Activated naive CD8-positive, alpha-beta T cell treated with anti-CD3 and anti-CD28 coated beads, Interleukin-2, amount 50 U/mL, for 24 hours (primary cell): Measurements from ENCODE around the gene TMEM232.
"Not testable (repeated sequence)": the region's sequence is repeated elsewhere in the genome, so short reads cannot be mapped to it uniquely, and the experiment has no call there.

Source experiments
- ATAC-seq: fragments of 150-1000 bp; cut with Tn5 transposase; one replicate; pipeline ENCODE4 v1.10.0; 2021
- DNase-seq: peaks from one replicate; pipeline ENCODE4 v3.0.0; 2021
- H3K27ac Mint-ChIP-seq: one replicate; pipeline ENCODE4 v1.8.0; 2021; ENCODE audit warnings: mild to moderate bottlenecking, mixed read lengths
- H3K27me3 Mint-ChIP-seq: one replicate; pipeline ENCODE4 v1.8.0; 2021; ENCODE audit warnings: mixed read lengths
- H3K36me3 Mint-ChIP-seq: one replicate; pipeline ENCODE4 v1.8.0; 2021; ENCODE audit warnings: low read depth, mixed read lengths
- H3K4me1 Mint-ChIP-seq: one replicate; pipeline ENCODE4 v1.8.0; 2021; ENCODE audit warnings: mixed read lengths
- H3K4me3 Mint-ChIP-seq: one replicate; pipeline ENCODE4 v1.8.0; 2021; ENCODE audit warnings: mild to moderate bottlenecking, moderate library complexity, mixed read lengths
- H3K9me3 Mint-ChIP-seq: one replicate; pipeline ENCODE4 v1.8.0; 2021; ENCODE audit warnings: mixed read lengths

Gene TMEM232

DNA sequence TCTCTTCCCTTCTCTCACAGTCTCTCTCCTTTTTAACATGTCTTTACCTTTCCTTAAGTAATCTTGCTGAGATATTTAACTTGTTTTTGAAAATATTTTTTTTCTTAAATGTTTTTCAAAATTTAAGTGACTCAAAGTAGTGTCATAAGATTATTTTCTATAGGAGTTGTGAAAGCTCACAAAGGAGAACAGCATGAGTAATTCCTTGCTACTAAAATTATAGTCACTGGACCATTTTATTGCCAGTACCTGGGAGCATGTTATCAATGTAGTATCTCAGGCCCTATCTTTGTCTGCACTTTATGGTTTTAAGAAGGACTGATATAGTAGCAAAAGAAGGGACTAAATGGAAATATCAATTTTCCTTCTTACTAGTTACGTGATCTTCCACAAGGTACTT lies 181.9 kb downstream of the TMEM232 start:
- peaks cover 2% of the 10 kb centered on the region for H3K27me3 Mint-ChIP-seq
- DNase-seq (no peak), ATAC-seq (no peak)
- no peaks in the 10 kb centered on the region for H3K4me1 Mint-ChIP-seq
- peaks cover 4% of the 10 kb centered on the region for H3K9me3 Mint-ChIP-seq
- H3K36me3 Mint-ChIP-seq, result no peaks in the 10 kb centered on the region
- no peak overlapping the region for H3K4me3 Mint-ChIP-seq
- H3K27ac Mint-ChIP-seq, result no peak overlapping the region

DNA sequence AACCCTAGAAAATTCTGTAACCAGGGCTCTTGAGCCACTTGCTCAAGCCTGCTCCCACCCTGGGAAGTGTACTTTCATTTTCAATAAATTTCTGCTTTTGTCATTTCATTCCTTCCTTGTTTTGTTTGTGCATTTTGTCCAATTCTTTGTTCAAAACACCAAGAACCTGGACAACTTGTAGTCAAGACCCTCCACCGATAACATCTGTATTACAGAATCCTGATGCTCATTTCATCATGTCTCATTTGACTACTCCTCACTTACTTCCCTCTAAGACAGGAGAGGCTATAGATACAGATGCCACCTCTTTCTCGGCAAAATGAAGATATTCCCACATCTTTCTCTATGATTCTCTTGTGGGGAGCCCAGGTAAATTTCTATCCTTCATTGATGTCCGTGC lies 183.5 kb downstream of the TMEM232 start:
- no peak for DNase-seq
- Mint-ChIP-seq H3K27ac (no peak overlapping the region), H3K9me3 (peaks cover 4% of the 10 kb centered on the region), H3K36me3 (no peaks in the 10 kb centered on the region), H3K27me3 (peaks cover 2% of the 10 kb centered on the region), H3K4me1 (no peaks in the 10 kb centered on the region), H3K4me3 (no peak overlapping the region)
- ATAC-seq, result no peak

DNA sequence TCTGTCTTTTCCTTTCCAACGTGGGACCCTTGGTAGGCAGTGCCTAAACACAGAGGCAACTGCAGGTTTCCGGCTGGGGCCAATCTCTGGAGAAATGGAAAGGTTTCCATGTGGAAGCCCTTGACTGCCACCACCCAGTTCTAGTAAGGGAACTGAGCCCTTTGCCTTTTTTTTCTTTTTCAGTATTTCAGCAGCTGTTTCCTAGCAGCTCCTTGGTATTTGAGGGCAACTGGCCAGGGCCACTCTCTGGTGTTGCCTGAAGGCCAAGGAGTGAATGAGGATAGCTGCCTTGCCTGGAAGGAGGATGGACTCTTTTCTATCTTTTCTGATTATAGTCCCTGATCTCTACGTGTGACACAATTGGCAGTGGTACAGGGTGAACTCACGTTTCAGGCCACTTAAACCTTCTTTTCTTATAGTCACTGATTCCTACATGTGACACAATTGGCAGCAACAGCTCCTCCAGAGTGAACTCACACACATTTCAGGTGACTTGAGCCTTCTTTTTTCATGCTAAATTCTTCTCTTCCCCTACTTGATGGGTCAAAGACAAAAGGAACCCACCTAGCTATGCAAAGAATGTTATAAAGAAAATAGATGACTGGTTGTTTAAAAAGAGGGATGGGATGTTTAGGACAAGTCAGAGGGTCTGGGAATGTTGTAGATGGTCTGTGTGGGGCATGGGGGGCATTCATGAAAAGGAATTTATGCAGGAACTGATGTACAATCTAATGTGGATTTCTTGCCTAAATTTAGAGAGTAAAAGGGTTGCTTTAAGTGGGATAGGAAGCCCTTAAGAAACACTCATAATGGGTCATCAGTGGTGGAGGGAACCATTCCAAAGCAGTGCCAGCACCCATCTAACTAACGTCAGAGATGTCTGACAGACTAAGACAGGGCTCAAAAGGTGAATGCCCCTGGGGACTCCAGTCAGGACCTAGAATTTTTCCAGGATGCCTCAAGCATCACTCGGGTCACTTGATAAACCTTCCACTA lies 190.1 kb downstream of the TMEM232 start:
- Mint-ChIP-seq H3K27me3 (no peaks in the 10 kb centered on the region), H3K36me3 (no peaks in the 10 kb centered on the region), H3K27ac (no peak overlapping the region), H3K9me3 (no peaks in the 10 kb centered on the region), H3K4me3 (no peak overlapping the region), H3K4me1 (no peaks in the 10 kb centered on the region)
- DNase-seq (no peak), ATAC-seq (no peak)

DNA sequence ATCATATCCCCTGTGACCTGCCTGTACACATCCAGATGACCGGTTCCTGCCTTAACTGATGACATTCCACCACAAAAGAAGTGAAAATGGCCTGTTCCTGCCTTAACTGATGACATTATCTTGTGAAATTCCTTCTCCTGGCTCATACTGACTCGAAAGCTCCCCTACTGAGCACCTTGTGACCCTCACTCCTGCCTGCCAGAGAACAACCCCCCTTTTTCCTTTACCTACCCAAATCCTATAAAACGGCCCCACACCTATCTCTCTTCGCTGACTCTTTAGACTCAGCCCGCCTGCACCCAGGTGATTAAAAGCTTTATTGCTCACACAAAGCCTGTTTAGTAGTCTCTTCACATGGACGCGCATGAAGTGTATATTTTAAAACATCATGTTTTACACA lies 191.3 kb downstream of the TMEM232 start:
- ATAC-seq, H3K4me3 Mint-ChIP-seq, DNase-seq, H3K27ac Mint-ChIP-seq, H3K9me3 Mint-ChIP-seq, H3K36me3 Mint-ChIP-seq, H3K4me1 Mint-ChIP-seq, H3K27me3 Mint-ChIP-seq: not testable (repeated sequence)

DNA sequence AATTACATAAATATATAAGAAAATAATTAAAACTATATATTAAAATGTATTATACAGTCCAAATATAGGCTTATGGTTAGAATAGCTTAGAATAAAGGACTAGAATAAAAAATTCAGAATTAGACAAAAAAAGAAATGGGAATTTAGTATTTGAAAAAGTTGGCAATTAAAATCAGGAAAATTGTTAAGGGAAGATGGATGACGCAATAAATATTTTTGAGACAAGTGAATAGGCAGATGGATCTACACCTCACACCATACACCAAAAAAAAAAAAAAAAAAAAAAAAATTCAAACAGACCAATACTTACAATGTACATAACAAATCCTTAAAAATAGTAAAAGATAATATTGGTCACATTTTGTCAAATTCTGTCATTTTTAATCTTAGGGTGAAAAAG lies 200.7 kb downstream of the TMEM232 start:
- Mint-ChIP-seq H3K4me1 (no peaks in the 10 kb centered on the region), H3K9me3 (peaks cover 8% of the 10 kb centered on the region), H3K27me3 (peaks cover 3% of the 10 kb centered on the region), H3K4me3 (no peak overlapping the region), H3K27ac (no peak overlapping the region), H3K36me3 (no peaks in the 10 kb centered on the region)
- ATAC-seq (no peak), DNase-seq (no peak)

DNA sequence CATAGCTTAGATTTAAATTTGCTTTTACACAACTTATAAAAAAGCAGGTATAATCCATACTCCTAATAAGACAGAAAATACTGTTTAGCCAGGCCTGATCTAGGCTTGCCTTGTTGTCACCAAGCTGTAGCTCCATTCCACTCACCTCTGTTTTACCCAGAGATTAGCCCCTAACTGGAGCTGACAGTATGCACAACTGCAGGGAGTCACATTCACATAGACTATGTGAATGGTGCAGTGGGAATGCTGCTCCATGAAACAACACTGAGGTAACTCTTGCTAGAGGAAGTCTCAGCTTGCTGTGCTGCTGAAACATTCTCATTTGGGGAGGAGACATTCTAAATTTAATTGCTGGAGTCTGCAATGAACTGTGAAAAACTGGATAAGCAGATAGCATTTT lies 209.1 kb downstream of the TMEM232 start:
- no peaks in the 10 kb centered on the region for H3K36me3 Mint-ChIP-seq
- H3K27ac Mint-ChIP-seq, result no peak overlapping the region
- no peak overlapping the region for H3K4me3 Mint-ChIP-seq
- H3K4me1 Mint-ChIP-seq, result no peaks in the 10 kb centered on the region
- H3K9me3 Mint-ChIP-seq, result peaks cover 8% of the 10 kb centered on the region
- H3K27me3 Mint-ChIP-seq, result no peaks in the 10 kb centered on the region
- DNase-seq, result no peak
- no peak for ATAC-seq

DNA sequence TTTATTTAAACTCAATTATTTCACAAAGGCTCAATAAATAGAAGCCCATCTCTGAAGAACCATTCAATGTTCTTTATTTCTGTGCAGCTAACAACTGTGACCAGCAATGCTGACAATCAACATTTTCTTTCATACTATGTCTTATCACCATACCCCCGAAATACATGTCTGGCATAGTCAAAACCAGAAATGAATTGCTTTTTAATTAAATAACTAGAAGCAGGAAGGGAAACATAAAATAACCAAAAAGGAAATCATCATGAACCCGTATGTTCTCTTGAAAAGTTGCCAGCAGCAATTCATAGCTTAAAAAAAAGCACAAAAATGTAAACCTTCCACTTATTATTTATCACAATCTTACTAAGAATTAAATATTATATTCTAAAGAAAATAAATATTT lies 212.4 kb downstream of the TMEM232 start:
- Mint-ChIP-seq H3K4me1 (no peaks in the 10 kb centered on the region), H3K27ac (no peak overlapping the region), H3K4me3 (no peak overlapping the region), H3K27me3 (no peaks in the 10 kb centered on the region), H3K9me3 (no peaks in the 10 kb centered on the region), H3K36me3 (no peaks in the 10 kb centered on the region)
- DNase-seq (no peak), ATAC-seq (no peak)

DNA sequence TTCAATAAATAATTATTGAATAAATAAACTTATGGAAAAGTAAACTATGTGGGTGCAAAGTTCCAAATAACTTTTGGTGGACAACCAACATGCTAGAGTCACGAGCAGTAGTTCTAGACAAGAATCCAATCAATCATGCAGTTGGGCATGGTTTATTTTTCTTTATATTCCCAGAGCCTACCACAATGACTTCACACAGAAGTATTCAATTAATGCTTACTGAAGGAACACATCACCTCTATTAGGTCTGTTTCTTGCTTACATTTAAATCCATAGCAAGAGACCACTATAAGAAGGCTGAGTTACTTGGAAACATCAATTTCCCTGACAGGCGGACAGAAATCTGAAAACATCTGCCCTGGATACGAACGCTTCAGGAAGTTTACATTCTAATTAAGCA lies 214.2 kb downstream of the TMEM232 start:
- DNase-seq (no peak), ATAC-seq (no peak)
- H3K4me1 Mint-ChIP-seq, result no peaks in the 10 kb centered on the region
- H3K36me3 Mint-ChIP-seq, result no peaks in the 10 kb centered on the region
- H3K27me3 Mint-ChIP-seq, result no peaks in the 10 kb centered on the region
- no peaks in the 10 kb centered on the region for H3K9me3 Mint-ChIP-seq
- no peak overlapping the region for H3K27ac Mint-ChIP-seq
- H3K4me3 Mint-ChIP-seq, result no peak overlapping the region

DNA sequence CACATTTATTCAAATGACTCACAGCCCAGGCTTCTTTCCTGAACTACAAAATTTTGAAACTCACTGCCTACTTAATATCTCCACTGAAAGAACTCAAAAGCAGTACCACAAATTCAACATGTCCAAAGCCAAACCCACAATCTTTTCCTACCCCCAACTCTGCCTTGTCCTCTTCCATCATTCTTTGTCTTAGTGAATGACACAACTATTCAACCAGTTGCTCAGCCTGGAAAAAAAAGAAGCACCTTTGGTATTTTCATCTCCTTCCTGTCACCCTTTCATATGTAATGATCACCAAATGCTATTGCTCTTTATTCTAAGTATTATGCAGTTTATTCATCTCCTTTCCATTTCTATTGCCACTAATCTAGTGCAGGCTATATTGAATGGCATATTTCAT lies 216.3 kb downstream of the TMEM232 start:
- no peaks in the 10 kb centered on the region for H3K4me1 Mint-ChIP-seq
- DNase-seq (no peak), ATAC-seq (no peak)
- H3K27me3 Mint-ChIP-seq, result no peaks in the 10 kb centered on the region
- H3K27ac Mint-ChIP-seq, result no peak overlapping the region
- H3K9me3 Mint-ChIP-seq, result no peaks in the 10 kb centered on the region
- H3K4me3 Mint-ChIP-seq, result no peak overlapping the region
- no peaks in the 10 kb centered on the region for H3K36me3 Mint-ChIP-seq

DNA sequence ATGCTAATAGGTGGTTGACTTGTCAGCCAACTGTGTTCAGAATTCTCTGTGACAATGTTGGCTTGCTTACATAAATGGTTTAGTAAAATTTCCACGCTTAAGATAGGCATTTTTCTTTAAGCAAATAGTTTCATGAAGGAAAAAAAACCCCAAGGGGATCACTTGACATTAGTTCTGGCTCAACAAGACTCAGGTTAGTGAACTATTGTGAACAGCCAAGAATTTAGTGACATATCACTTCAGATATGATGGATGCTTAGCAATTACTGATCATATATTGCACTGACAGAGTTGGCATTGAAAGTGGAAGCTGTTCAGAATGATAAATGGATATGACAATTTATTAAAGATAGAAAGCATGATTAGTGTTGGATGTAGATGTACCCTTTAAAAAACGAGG lies 218.5 kb downstream of the TMEM232 start:
- no peaks in the 10 kb centered on the region for H3K27me3 Mint-ChIP-seq
- no peaks in the 10 kb centered on the region for H3K4me1 Mint-ChIP-seq
- no peak overlapping the region for H3K4me3 Mint-ChIP-seq
- no peak for DNase-seq
- no peak for ATAC-seq
- no peaks in the 10 kb centered on the region for H3K36me3 Mint-ChIP-seq
- H3K27ac Mint-ChIP-seq, result no peak overlapping the region
- H3K9me3 Mint-ChIP-seq, result no peaks in the 10 kb centered on the region

DNA sequence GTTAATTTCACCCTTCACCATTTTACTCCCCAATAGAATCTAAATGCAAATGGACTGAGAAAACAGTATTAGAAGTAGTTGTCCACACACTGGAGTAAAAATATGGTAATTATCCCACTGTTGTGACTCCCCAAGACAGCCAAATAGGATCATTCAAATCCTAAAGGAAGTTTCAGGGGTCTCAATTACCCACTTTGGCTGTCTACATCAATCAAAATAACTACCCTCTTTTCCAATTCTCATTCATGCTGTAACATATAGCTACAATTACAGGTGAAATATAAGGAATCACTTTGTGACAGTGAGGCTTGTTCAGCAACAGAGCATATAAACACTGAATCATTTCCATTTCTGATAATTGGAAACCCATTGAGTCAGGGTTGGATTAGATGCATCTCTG lies 220.1 kb downstream of the TMEM232 start:
- Mint-ChIP-seq H3K27me3 (no peaks in the 10 kb centered on the region), H3K36me3 (no peaks in the 10 kb centered on the region), H3K27ac (no peak overlapping the region), H3K4me3 (no peak overlapping the region), H3K9me3 (no peaks in the 10 kb centered on the region), H3K4me1 (no peaks in the 10 kb centered on the region)
- no peak for DNase-seq
- ATAC-seq, result no peak

DNA sequence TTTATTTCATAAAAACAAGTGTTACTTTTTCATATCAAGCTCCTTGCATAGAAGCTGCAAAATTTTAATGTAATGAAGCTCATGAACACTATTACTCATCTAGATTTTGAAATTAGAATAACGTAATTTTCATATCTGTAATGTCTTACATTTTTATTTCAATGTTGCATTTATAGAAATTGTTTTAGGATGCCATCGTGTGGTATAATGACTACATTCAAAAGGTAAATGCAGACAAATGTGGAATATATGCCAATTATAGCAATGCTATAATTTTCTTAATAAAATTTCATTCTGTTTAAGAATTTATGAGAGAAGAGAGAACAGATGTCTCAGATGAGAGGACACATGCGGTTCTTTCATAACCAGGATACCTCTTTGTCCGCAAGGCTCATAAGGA lies 230.2 kb downstream of the TMEM232 start:
- H3K9me3 Mint-ChIP-seq, result no peaks in the 10 kb centered on the region
- no peaks in the 10 kb centered on the region for H3K4me1 Mint-ChIP-seq

DNA sequence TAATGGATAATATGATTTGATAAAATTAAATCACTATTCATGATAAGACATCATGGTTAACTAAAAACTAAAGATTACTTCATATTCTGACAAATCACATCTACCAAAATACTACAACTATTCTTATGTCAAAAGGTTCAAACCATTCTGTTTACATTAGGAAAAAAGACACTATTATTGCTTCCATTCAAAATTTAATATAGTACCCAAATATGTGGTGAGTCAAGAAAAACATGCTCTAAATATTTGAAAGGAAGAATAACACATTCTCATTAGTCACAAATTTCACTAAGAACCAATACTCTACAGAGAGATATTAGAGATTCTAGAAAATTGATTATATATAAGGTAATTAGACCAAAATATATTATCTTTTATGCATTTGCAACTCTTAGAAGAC lies 234.0 kb downstream of the TMEM232 start:
- DNase-seq, result no peak
- Mint-ChIP-seq H3K4me1 (no peaks in the 10 kb centered on the region), H3K9me3 (no peaks in the 10 kb centered on the region), H3K27ac (no peak overlapping the region), H3K27me3 (no peaks in the 10 kb centered on the region), H3K36me3 (no peaks in the 10 kb centered on the region), H3K4me3 (no peak overlapping the region)
- no peak for ATAC-seq

More for the DNA sequence above, 230.2 kb downstream of the TMEM232 start:
- ATAC-seq (no peak), DNase-seq (no peak)
- H3K4me3 Mint-ChIP-seq, result no peak overlapping the region
- H3K27ac Mint-ChIP-seq, result no peak overlapping the region
- no peaks in the 10 kb centered on the region for H3K27me3 Mint-ChIP-seq
- no peaks in the 10 kb centered on the region for H3K36me3 Mint-ChIP-seq

DNA sequence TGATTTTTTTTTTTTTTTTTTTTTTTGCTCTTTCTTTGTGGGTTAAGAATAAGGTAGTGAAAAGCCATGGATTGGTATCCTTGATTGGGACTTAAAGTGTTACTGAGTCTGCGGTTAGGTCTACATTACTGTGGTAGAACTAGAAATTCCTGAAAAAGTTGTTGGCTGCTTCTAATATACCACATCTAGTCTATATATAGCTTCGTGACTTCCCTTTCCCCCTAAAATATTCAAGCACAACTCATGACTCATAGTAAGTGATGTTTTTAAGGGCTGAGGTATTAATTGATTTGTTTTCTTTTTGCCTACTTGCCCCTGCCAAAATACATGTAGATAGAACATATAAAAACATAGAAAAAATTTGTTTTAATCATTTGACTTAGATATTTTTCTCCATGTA lies 247.6 kb downstream of the TMEM232 start:
- Mint-ChIP-seq H3K36me3 (no peaks in the 10 kb centered on the region), H3K27ac (no peak overlapping the region), H3K27me3 (no peaks in the 10 kb centered on the region), H3K9me3 (peaks cover 16% of the 10 kb centered on the region), H3K4me1 (no peaks in the 10 kb centered on the region), H3K4me3 (no peak overlapping the region)
- DNase-seq, result no peak
- no peak for ATAC-seq

DNA sequence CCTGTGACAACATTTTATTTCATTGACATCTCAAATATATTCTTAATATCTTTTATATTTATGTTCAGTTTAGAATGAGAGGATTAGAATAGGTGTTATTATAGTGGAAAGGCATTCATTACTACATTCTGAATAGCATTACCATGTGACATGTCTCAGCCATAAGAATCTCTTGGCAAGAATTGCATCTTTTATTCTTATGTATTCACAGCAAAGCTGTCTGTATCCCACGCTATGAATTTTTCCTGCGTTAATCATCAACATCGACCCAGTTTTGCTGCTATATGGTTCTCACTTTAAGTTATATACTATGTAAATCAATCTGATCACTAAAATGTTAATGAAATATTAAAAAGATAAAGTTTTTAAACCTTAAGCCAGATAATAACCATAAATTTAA lies 248.6 kb downstream of the TMEM232 start:
- Mint-ChIP-seq H3K27me3 (no peaks in the 10 kb centered on the region), H3K27ac (no peak overlapping the region), H3K36me3 (no peaks in the 10 kb centered on the region), H3K9me3 (peaks cover 9% of the 10 kb centered on the region), H3K4me3 (no peak overlapping the region), H3K4me1 (no peaks in the 10 kb centered on the region)
- ATAC-seq (no peak), DNase-seq (no peak)

DNA sequence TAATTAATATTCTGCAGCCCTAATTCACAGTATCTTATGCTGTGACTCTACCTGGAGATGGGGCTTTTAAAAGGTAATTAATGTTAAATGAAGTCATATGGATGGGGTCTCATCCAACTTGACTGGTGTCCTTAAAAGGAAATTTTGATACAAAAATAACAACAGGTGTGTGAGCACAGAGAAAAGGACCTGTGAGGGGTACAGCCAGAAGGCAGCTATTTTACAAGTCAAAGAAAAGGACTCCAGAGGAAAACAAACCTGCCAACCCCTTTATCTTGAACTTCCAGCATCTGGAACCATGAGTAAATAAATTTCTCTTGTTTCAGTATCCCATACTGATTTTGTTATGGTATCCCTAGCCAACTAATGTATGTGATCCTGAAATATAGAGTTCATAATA lies 250.3 kb downstream of the TMEM232 start:
- ATAC-seq, result no peak

More for the DNA sequence above, 250.3 kb downstream of the TMEM232 start:
- peaks cover 11% of the 10 kb centered on the region for H3K9me3 Mint-ChIP-seq
- H3K4me3 Mint-ChIP-seq, result no peak overlapping the region
- no peak for DNase-seq
- no peaks in the 10 kb centered on the region for H3K27me3 Mint-ChIP-seq
- no peak overlapping the region for H3K27ac Mint-ChIP-seq
- H3K4me1 Mint-ChIP-seq, result no peaks in the 10 kb centered on the region
- H3K36me3 Mint-ChIP-seq, result no peaks in the 10 kb centered on the region
